NCI-H1105 (cell line): ENCODE results near the gene HNRNPL.
"Not testable (repeated sequence)": the region's sequence is repeated elsewhere in the genome, so short reads cannot be mapped to it uniquely, and the experiment has no call there.

Experiments
- DNase-seq: peaks from one replicate; lab custom pipeline; 2025; lab: John Stamatoyannopoulos, UW

The HNRNPL gene

DNA sequence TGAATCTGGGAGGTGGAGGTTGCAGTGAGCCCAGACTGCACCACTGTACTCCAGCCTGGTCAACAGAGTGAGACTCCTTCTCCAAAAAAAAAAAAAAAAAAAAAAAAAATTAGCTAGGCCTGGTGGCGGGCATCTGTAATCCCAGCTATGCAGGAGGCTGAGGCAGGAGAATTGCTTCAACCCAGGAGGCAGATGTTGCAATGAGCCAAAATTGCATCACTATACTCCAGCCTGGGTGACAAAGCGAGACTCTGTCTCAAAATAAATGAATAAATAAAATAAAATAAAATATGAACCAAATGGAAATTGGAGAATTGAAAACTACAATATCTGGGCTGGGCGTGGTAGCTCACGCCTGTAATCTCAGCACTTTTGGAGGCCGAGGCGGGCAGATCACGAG lies 20.6 kb downstream of the HNRNPL start:
- not testable (repeated sequence) for DNase-seq

DNA sequence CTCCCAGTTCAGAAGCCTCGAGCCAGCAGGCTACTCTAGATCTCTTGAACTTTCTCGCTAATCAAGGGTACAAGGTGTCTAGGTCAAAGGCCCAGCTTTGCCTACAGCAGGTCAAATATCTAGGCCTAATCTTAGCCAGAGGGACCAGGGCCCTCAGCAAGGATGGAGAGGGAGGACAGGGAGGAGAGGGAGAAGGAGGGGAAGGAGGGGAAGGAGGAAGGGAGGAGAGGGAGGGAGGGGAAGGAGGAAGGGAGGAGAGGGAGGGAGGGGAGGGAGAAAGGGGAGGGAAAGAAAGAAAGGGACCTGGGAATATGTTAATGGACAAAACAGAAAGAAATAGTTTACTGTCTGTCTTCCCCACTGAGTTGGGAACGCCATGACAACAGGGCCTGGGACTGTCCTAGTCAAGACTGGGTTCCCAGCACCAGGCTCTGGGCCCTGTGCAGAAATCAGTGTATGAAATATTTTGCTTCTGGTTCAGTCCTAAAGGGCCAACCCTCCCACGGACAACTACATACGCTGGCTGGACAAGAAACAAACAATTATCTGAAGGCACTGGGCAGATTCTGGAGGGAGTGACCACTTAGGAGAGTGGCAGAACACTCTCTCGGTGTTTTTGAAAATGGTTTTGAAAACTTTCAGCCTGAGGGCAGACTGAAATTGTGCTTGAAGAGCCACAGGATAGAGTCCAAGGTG lies 22.8 kb downstream of the HNRNPL start:
- DNase-seq: no peak

- DNase-seq: not testable (repeated sequence)
Observed at GRCh38 chr19:38825936-38826335, 23.9 kb downstream of the HNRNPL start.

DNA sequence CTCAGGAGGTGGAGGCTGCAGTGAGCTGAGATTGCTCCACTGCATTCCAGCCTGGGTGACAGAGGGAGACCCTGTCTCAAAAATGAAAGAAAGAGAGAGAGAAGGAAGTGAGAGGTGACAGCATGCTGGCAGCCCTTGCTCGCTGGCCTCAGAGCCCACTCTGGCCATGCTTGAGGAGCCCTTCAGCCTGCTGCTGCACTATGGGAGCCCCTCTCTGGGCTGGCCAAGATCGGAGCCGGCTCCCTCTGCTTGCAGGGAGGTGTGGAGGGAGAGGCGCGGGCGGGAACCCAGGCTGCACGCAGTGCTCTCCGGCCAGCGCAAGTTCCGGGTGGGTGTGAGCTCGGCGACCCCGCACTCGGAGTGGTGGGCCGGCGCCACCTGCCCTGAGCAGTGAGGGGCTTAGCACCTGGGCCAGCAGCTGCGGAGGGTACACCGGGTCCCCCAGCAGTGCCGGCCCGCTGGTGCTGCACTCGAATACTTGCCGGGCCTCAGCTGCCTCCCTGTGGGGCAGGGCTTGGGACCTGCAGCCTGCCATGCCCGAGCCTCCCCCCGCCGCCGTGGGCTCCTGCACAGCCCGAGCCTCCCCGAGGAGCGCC lies 28.5 kb downstream of the HNRNPL start:
- not testable (repeated sequence) for DNase-seq

DNA sequence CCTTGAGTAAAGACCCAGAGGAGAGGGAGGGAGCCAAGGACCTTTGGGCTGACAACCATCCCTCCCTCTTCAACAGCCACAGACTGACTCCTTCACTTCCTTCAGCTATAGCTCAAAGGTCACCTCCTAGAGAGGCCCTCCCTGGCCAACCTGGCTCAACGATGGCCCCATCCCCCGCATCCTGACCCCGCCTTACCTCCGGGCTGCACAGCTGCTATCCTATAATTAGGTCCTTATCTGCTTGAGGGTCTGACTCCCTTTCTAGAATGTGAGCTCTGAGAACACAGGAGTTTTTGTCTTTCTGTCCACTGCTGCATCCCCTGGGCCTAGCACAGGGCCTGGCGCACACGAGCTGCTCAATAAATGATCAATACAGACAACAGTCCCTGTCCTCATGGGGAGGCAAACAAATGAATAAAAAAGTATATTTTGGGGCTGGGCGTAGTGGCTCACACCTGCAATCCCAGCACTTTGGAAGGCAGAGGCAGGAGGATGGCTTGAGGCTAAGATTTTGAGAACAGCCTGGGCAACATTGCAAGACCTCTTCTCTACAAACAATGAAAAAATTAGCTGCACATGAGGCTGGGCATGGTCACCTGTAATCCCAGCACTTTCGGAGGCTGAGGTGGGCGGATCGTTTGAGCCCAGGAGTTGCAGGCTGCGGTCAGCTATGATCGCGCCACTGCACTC lies 30.4 kb downstream of the HNRNPL start:
- no peak for DNase-seq

DNA sequence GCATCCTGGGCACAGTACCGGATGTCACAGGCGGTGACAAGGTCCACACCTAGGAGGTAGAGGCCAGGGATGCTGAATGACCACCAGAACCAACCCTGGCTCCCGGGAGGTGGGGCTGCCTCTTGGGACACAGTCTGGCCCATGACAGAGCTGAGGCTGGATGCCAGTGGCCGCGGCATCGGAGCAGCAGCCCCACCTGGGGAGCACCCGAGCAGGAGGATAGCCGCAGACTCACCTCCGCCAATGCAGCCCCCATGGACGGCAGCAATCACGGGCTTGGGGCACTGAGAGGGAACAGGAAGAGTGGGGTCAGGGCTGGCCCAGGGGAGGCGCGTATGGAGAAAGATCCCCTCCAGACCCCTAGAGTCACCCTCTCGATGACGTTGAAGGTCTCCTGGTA lies 32.7 kb downstream of the HNRNPL start:
- DNase-seq: no peak

GRCh38 chr19:38816131-38816750 lies 33.5 kb downstream of the HNRNPL start:
- no peak for DNase-seq

GRCh38 chr19:38815059-38816001 lies 34.5 kb downstream of the HNRNPL start:
- DNase-seq: no peak

GRCh38 chr19:38813932-38814331 lies 35.9 kb downstream of the HNRNPL start:
- not testable (repeated sequence) for DNase-seq

- no peak for DNase-seq
Observed at GRCh38 chr19:38813323-38813722, 36.5 kb downstream of the HNRNPL start.

DNA sequence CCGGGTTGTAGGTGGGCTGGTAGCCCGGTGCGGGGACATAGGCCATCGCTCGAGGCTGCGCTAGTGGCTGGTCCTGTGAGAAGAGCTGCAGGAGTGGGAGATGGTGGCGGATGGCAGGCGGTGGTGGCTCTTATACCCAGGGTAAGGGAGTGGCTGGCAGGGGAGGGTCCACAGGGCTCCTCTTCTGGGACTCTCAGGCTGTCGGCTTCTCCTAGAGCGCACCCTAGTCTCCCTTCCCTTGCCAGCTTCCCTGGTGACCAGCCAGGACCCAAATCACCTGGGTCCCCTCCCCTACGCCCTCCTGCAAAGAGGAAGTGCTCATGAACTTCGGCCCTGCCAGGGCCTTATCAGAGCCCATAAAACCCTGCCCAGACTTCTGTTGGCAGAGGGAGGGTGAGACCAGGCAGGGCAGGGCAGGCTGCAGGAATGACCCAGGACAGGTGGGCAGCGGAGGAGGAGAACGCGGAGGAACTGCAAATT lies 36.9 kb downstream of the HNRNPL start, which contains the start of gene LGALS4:
LGALS4 (minus strand) TSS at position 105 of the 480 bp plus-strand sequence; CDS start at position 46, 59 bp downstream.
- no peak for DNase-seq

DNA sequence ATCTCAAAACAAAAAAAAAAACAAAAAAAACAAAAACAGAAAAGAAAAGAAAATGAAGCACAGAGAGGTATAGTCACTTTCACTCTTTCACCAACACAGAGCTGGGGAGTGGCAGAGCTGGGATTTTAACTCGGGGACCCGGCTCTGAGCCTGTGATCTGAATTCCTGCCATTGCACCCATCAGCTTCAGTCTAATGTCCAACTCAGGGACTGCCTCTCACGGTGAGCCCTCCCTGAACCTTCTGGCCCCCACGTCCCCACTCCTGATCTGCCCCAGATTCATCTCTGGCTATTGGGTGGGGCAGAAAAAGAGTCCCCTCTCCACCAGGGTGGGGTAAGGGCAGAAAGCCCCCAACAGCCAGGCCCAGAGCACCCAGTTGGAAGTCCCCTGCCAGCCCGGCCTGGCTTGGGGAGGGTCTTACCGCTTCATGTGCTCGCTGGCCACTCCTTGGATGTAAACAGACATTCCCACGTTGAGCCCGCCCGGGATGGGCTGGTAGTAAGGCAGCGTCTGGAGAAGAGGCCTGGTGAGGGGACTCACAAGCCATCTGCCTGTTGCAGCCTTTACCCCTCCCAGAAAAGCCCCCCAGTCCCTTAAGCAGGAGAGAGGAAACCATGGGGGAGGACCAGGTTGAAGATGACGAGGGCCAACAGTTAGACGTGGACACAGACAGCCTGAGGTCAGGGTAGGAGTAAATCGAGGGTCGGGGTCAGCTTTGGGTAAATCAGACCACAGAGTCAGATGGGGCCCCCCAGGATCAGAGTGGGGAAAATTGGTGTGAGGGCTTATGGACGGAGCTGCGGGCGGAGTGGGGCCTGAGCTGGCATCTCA lies 37.6 kb downstream of the HNRNPL start:
- DNase-seq: no peak

- DNase-seq: no peak
Observed at GRCh38 chr19:38809592-38810252, 40.1 kb downstream of the HNRNPL start.

GRCh38 chr19:38808741-38809140 lies 41.0 kb downstream of the HNRNPL start:
- DNase-seq: no peak

- not testable (repeated sequence) for DNase-seq
Observed at GRCh38 chr19:38807374-38808098, 42.2 kb downstream of the HNRNPL start.

- no peak for DNase-seq
Observed at GRCh38 chr19:38806371-38806770, 43.4 kb downstream of the HNRNPL start.

DNA sequence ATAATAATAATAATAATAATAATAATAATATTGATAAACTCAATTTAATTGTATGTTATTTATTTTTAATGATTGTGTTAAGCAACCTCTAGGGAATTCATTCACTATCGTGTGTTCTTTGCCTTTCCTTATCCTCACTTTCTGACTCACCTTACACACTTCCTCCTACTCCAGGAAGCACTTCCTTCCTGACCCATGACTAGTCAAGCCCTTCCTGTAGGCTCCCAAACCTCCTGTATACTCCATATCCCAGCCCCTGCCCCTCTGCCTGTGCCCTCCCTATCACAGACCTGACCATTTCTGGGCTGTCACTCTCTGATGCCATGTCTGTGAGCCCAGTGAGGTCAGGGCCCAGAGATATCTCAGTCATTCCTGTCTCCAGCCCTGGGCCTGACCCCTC lies 44.6 kb downstream of the HNRNPL start:
- DNase-seq: no peak

DNA sequence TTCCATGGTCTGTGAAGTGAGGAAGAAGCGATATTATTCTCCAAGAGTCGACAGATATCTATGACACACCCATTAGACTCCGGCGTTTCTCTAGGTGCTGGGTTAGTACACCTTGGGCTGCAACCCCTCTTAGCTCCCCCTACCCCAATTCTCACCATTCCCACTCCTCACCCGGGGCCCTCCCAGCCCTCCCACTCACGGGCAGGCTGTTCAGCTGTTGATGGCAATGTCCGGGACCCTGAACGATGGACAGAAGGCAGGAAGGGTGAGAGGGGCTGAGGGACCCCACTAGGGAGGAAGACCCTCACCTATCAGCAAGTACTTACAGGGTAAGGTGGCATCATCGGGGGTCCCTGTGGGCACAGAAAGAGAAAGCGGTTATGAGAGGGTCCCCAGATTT lies 46.2 kb downstream of the HNRNPL start:
- no peak for DNase-seq
